ENCODE results near the gene AP3S1.

DNA sequence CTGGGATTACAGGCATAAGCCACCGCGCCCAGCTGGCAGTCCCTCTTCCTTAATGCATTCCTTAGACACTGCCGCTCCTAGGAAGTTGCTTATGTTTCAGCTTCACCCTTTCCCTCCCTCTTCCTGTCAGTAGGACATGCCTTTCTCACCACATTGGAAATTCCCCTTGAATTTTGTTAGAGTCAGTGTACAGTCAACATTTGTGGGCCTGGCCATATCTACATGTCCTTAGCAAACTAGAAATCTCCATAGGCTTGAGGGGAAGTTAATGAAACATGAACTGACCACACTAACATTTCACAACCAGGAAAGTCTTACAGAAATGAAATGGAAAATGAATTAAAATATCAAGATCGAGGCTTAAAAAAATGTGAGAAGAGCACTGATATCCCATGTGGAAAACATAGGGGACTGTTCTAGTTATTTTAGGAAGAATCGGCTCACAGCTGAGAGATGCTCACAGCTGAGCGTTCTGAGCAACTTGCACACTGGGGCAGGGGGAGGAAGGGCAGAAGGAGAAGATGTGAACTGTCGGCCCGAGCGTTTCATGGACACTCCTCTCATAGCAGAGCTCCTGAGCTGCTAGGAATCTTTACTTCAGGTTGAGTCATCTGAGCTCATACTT, 99.4 kb downstream of the AP3S1 start:
- no peak for TF ChIP-seq NFE2L2 (conservative IDR thresholded peaks at IDR 0.05; ENCODE audit: low read length)
- TF ChIP-seq, protein P1, sequence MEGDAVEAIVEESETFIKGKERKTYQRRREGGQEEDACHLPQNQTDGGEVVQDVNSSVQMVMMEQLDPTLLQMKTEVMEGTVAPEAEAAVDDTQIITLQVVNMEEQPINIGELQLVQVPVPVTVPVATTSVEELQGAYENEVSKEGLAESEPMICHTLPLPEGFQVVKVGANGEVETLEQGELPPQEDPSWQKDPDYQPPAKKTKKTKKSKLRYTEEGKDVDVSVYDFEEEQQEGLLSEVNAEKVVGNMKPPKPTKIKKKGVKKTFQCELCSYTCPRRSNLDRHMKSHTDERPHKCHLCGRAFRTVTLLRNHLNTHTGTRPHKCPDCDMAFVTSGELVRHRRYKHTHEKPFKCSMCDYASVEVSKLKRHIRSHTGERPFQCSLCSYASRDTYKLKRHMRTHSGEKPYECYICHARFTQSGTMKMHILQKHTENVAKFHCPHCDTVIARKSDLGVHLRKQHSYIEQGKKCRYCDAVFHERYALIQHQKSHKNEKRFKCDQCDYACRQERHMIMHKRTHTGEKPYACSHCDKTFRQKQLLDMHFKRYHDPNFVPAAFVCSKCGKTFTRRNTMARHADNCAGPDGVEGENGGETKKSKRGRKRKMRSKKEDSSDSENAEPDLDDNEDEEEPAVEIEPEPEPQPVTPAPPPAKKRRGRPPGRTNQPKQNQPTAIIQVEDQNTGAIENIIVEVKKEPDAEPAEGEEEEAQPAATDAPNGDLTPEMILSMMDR (IDR thresholded peaks at IDR 0.05) = no peak
- TF ChIP-seq, protein P2, sequence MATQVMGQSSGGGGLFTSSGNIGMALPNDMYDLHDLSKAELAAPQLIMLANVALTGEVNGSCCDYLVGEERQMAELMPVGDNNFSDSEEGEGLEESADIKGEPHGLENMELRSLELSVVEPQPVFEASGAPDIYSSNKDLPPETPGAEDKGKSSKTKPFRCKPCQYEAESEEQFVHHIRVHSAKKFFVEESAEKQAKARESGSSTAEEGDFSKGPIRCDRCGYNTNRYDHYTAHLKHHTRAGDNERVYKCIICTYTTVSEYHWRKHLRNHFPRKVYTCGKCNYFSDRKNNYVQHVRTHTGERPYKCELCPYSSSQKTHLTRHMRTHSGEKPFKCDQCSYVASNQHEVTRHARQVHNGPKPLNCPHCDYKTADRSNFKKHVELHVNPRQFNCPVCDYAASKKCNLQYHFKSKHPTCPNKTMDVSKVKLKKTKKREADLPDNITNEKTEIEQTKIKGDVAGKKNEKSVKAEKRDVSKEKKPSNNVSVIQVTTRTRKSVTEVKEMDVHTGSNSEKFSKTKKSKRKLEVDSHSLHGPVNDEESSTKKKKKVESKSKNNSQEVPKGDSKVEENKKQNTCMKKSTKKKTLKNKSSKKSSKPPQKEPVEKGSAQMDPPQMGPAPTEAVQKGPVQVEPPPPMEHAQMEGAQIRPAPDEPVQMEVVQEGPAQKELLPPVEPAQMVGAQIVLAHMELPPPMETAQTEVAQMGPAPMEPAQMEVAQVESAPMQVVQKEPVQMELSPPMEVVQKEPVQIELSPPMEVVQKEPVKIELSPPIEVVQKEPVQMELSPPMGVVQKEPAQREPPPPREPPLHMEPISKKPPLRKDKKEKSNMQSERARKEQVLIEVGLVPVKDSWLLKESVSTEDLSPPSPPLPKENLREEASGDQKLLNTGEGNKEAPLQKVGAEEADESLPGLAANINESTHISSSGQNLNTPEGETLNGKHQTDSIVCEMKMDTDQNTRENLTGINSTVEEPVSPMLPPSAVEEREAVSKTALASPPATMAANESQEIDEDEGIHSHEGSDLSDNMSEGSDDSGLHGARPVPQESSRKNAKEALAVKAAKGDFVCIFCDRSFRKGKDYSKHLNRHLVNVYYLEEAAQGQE (IDR thresholded peaks at IDR 0.05) = no peak
- no peak for TF ChIP-seq RCOR1 (IDR thresholded peaks at IDR 0.05; ENCODE audit: low read depth, low read length)
- TF ChIP-seq ESRRA (IDR thresholded peaks at IDR 0.05; ENCODE audit: borderline replicate concordance, low read length) = no peak
- no peak for TF ChIP-seq CEBPB (IDR thresholded peaks at IDR 0.05)
- no peak for TF ChIP-seq CHD2 (IDR thresholded peaks at IDR 0.05; ENCODE audit: low read length, partially characterized antibody)
- TF ChIP-seq PBX3 (IDR thresholded peaks at IDR 0.05) = no peak
- TF ChIP-seq POLR2A (IDR thresholded peaks at IDR 0.05; ENCODE audit: low read length) = no peak

Measured in A549 (cell line).